NCI-H2227 treated with DMSO at 0.1 percent for 48 hours (cell line): ENCODE measurements around the gene RAD17.
"Not testable (repeated sequence)": the region's sequence is repeated elsewhere in the genome, so short reads cannot be mapped to it uniquely, and the experiment has no call there.

Source experiments
- DNase-seq: peaks from one replicate; lab custom pipeline; 2025; lab: John Stamatoyannopoulos, UW

RAD17 gene

GRCh38 chr5:69369340-69370121 lies at the start of gene RAD17, which contains the start of the genes AK6 and TAF9:
RAD17 (plus strand) TSS chr5:69369818; CDS start chr5:69372209, 2,391 bp downstream.
AK6 (minus strand) TSS chr5:69369520; CDS start chr5:69369490, 30 bp downstream.
TAF9 (minus strand) TSS chr5:69369520; CDS start chr5:69365737, 3,783 bp downstream.
- DNase-seq = peak; percentile 93

DNA sequence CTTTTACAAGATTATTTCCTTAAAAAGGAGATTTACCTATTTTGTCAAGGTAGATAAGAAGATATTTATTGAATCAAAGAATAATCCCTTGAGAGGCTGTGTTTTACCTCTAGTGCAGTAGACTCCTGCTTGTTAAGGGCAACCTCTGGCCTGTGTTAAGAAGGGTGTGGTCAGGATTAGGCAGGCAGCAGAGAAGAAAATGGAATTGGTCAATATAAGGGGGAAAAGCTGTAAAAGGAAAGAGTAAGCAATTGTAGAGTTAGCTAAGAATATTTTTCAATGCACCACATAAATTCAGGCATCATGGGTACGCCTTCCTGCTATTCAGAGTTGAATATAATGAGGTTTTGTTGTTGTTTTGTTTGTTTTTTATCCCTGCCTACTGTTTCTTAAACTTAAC lies 43.3 kb upstream of the RAD17 start:
- DNase-seq = no peak

GRCh38 chr5:69329905-69330489 lies 39.6 kb upstream of the RAD17 start:
- DNase-seq = no peak

DNA sequence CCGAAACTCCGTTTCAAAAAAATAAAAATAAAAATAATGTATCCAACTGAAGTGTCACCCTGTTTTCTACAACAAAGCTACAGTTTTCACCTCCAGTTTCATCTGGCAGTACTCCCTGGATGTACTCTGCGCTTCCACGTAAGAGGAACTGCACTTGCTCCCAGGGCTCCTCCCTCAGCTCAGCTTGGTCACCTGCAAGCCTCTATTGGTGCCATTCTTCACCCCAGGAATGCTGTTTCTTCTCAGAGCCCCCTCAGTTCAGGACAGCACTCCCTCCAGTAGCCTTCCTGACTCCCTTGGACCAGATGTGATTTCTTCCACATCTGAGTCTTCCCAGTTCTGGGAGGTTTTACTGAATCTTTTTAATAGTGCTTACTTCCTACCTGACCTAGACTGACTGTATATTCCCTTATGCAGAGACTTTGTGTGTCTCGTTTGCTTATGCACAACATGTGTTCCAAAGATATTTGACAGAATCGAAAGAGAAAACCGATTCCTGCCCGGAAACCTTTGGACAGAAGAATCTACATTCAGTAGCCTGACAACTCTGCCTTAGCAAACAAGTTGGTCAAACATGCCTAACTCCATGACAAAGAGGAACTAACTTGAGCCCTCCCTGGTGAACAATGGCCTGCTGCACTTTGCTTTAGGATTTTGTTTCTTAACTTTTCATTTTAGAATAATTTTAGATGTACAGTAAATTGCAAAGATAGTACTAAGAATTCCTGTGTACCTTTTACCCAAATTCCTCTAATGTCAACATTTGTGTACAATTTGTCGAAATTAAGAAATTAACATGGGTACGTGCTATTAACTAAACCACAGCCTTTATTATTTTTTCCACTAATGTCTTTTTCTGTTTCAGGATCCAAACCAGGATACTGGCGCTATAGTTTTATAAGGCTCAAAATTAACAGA lies 37.8 kb upstream of the RAD17 start:
- DNase-seq = no peak

GRCh38 chr5:69333668-69334315 lies 35.8 kb upstream of the RAD17 start:
- DNase-seq = not testable (repeated sequence)

- peak; percentile 49 for DNase-seq
Observed at GRCh38 chr5:69334793-69335268, 34.8 kb upstream of the RAD17 start.

- DNase-seq = no peak
Observed at GRCh38 chr5:69335341-69335935, 34.2 kb upstream of the RAD17 start.

- no peak for DNase-seq
Observed at GRCh38 chr5:69341520-69342161, 28.0 kb upstream of the RAD17 start.

DNA sequence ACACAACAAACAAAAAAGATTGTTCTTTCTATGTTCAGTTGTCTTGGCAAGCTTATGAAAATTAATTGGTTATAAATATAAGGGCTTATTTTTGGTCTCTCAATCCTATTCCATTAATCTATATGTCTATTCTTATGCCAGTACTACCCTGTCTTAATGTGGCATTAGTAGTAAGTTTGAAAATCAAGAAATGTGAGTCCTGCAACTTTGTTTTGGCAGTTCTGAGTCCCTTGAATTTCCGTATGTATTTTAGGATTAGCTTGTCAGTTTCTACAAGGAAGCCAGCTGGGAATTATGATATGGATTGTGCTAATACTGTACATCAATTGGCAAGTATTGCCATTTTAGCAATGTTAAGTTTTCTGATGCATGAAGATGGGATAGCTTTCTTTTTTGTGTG lies 26.5 kb upstream of the RAD17 start:
- no peak for DNase-seq

- DNase-seq = no peak
Observed at GRCh38 chr5:69350664-69351063, 19.0 kb upstream of the RAD17 start.

DNA sequence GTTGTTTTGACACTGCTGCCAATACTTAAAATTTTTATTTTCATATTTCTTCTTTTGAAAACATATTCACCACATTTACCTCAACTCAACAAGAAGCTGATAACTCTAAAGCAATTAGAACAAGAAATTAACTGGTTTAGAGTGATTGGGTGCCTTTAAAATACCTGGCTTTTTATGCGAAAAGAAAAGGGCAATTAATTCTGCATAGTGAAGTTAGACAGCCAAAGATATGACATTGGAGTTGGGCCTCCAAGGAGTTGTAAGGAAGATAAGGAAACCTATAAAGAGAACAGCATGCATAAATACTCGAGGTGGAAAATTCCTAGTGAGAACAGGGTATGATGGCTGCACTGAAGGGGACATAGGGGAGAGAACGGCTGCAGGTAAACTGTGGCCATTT lies 9.9 kb upstream of the RAD17 start:
- no peak for DNase-seq

DNA sequence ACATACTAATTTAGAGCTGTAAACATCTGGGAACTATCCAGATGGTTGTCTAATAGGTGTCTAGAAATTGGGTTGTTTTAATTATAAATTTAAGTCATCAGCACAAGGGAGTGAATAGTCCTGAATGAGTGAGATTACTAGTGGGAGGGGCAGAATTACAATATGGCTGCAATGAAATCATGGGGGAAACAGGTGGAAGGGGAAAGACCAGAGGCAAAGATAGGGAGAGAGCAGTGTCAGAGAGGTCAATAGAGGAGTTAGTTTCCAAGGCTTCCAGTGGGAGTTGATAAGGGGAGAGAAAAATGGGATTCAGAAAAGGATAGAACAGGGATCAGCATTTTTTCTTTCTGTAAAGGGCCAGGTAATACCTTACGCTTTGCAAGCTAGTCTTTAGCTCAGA lies 9.2 kb upstream of the RAD17 start:
- DNase-seq = no peak

- peak; percentile 5 for DNase-seq
Observed at GRCh38 chr5:69364414-69364813, 5.2 kb upstream of the RAD17 start.

DNA sequence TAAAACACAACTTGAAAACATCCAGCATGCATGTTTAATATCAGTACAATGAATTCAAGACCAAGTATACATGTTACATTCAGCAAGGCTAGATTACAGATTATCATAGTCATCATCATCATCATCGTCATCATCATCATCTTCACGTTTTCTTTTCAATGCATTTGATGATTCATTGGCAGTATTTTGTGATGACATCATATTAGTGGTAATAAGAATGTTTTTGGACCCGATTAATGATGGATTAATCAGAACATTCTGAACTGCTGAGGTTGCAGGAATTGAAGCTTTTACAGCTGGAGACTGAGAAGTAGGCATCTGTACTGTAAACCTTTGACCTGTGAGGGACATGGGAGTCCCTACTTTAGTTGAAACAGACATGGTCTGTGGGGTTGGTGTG lies 4.8 kb upstream of the RAD17 start:
- no peak for DNase-seq

DNA sequence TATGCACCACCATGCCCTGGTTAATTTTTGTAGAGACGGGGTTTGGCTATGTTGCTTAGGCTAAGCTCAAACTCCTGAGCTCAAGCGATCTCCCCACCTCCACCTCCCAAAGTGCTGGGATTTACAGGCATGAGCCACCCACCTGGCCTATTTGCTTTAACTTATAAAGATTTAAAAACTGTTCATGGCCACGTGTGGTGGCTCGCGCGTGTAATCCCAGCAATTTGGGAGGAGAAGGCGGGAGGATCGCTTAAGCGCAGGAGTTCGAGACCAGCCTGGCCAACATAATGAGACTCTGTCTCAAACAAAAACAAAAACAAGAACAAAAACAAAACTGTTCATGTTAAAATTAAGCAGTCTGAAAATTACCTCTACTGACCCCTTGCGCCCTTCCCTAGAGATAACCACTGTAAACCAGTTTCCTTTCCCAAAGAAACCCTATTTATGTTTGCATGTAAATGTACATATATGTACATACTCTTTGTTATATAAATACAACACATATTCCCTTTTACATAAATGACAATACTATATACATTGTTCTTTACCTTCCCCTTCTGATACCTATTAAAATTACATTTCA lies 1.8 kb upstream of the RAD17 start:
- no peak for DNase-seq

- DNase-seq = peak; percentile 31
Observed at GRCh38 chr5:69368458-69369339, 919 bp upstream of the RAD17 start.

DNA sequence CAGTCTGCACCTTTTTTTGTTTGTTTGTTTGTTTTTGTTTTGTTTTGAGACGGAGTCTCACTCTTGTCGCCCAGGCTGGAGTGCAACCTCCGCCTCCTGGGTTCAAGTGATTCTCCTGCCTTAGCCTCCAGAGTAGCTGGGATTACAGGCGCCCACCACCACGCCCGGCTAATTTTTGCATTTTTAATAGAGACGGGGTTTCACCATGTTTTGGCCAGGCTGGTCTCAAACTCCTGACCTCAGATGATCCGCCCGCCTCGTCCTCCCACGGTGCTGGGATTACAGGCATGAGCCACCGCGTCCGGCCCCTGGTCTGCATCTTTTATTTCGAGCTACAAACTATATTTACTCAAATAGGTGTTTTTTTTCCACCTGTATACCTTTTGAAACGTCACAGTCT lies 717 bp downstream of the RAD17 start:
- not testable (repeated sequence) for DNase-seq

DNA sequence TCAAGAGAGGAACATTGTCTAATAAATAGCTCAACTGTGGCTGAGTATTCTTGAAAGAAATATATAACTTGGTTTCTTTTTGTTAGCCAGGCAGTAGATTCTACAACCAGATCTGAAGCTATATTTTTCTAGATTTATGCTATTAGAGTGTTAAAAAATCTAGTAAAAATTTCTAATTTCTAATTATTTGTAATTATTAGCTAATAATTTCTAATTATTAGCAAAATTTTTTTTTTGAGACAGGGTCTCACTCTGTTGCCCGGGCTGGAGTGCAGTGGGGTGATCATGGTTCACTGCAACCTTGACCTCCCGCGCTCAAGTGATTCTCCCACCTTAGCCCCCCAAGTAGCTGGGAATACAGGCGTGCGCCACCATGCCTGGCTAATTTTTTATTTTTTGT lies 2.8 kb downstream of the RAD17 start:
- no peak for DNase-seq

GRCh38 chr5:69374911-69375446 lies 5.4 kb downstream of the RAD17 start:
- DNase-seq = no peak
